Sigmoid colon (tissue), 7 donors: ENCODE data around the gene FRMPD4. TPM values are rescaled to one million over a fixed set of nuclear protein-coding genes. Genes with fewer than 3 reads are reported as not detected.

Source experiments
- DNase-seq: peaks from one replicate; pipeline ENCODE4 v3.0.0-alpha.2; 2019
- H3K27ac ChIP-seq, 4 donors: fragments of 200-600 bp; sonication (generic); one replicate each; pipeline ENCODE4 v1.5.1; 2016 to 2019; ENCODE audit warnings: mild to moderate bottlenecking in 1 of 4
- H3K27me3 ChIP-seq, 3 donors: fragments of 200-600 bp; sonication (generic); one replicate each; pipeline ENCODE4 v1.5.1; 2019; ENCODE audit warnings: mild to moderate bottlenecking in 1 of 3
- H3K36me3 ChIP-seq, 4 donors: fragments of 200-600 bp; sonication (generic); one replicate each; pipeline ENCODE4 v1.5.1; 2016 to 2019
- H3K4me1 ChIP-seq, 4 donors: fragments of 200-600 bp; sonication (generic); one replicate each; pipeline ENCODE4 v1.5.1; 2017 to 2019
- H3K4me3 ChIP-seq, 4 donors: fragments of 200-600 bp; sonication (generic); one replicate each; pipeline ENCODE4 v1.5.1; 2017 to 2019; ENCODE audit warnings: mild to moderate bottlenecking in 2 of 4, moderate library complexity in 1 of 4
- H3K9me3 ChIP-seq, 4 donors: fragments of 200-600 bp in 3 of 4; sonication (generic) in 3 of 4; one replicate each; pipeline versions ENCODE4 v1.5.1 to v1.6.1; 2013 to 2019
- CTCF ChIP-seq, 4 experiments: fragments of 450-650 bp in 3 of 4; fragments of 200-600 bp in 1 of 4; IDR thresholded peaks; one replicate each; pipeline ENCODE4 v1.5.1; 2016 to 2019; ENCODE audit warnings: antibody characterized with exemption in 4 of 4, mild to moderate bottlenecking in 3 of 4, moderate library complexity in 2 of 4
- EP300 ChIP-seq, 4 donors: sonication (generic); formaldehyde crosslinking; IDR thresholded peaks; one replicate each; pipeline ENCODE4 v1.6.1; 2017; ENCODE audit warnings: antibody characterized with exemption in 4 of 4
- POLR2A ChIP-seq, 2 donors: fragments of 450-650 bp; IDR thresholded peaks; one replicate each; pipeline ENCODE4 v1.6.1; 2016; ENCODE audit warnings: antibody characterized with exemption in 2 of 2, mild to moderate bottlenecking in 2 of 2, moderate library complexity in 2 of 2
- POLR2AphosphoS5 ChIP-seq, 4 donors: sonication (generic); formaldehyde crosslinking; IDR thresholded peaks; one replicate each; pipeline ENCODE4 v1.6.1; 2017; ENCODE audit warnings: antibody characterized with exemption in 4 of 4
- WGBS, 2 donors: extraction: QIAGEN DNeasy Blood & Tissue Kit; methylation state at CpG; one replicate each; pipeline ENCODE4 v1.1.7; 2013; 5-methylcytosine and 5-hydroxymethylcytosine counted together
- intact Hi-C: fragments of 100-400 bp; cut with DNase I; formaldehyde crosslinking; loops from one replicate; pipeline ENCODE4 v1.15.1; 2023
- polyA plus RNA-seq, 3 donors: library from polyadenylated mRNA; stranded (reverse); fragments of 200-250 nt; gene quantifications; one replicate each; pipeline ENCODE4 v1.2.3, GENCODE V29; 2013
- total RNA-seq, 4 donors: library from RNA; depleted of rRNA; stranded (reverse); fragments of >200 nt; gene quantifications; one replicate each; pipeline ENCODE4 v1.1.0, GENCODE V29; 2016
- donor health status: healthy with polysubstance abuse.
- donor health status: Bipolar disorder and iron deficiency.
- donor health status: healthy.

FRMPD4 gene
- total and polyA plus RNA-seq, 7 donors: 0.22 to 5.8 (median 2.9) TPM; not detected in 2

- DNase-seq: no peak
- Histone ChIP-seq H3K36me3 (no peaks in the 10 kb centered on the region), H3K4me3 (no peak overlapping the region), H3K27ac (no peak overlapping the region), H3K27me3 (no peaks in the 10 kb centered on the region), H3K9me3 (no peaks in the 10 kb centered on the region), H3K4me1 (no peaks in the 10 kb centered on the region)
- TF ChIP-seq POLR2AphosphoS5 (IDR thresholded peaks at IDR 0.05): no peak
- intact Hi-C loops: no loop called here
- WGBS, 2 donors: 69 to 85% methylated on average over 2 of the region's 2 CpGs
These were observed 615.1 kb downstream of the FRMPD4 start for GRCh38 chrX:12753366-12753765.

GRCh38 chrX:12758291-12758690, 620.0 kb downstream of the FRMPD4 start:
- no peak for DNase-seq
- WGBS, 2 donors: 73 to 84% methylated on average over 3 of the region's 3 CpGs
- no peaks in the 10 kb centered on the region for H3K4me1 ChIP-seq

GRCh38 chrX:12767856-12768255, 629.6 kb downstream of the FRMPD4 start:
- no peak overlapping the region for H3K4me3 ChIP-seq
- no peak overlapping the region for H3K27ac ChIP-seq
- no peaks in the 10 kb centered on the region for H3K4me1 ChIP-seq
- intact Hi-C loops: no loop called here
- DNase-seq: no peak
- H3K9me3 ChIP-seq: no peaks in the 10 kb centered on the region
- TF ChIP-seq POLR2A (IDR thresholded peaks at IDR 0.05) (no peak), CTCF (IDR thresholded peaks at IDR 0.05) (no peak), EP300 (IDR thresholded peaks at IDR 0.05) (no peak), POLR2AphosphoS5 (IDR thresholded peaks at IDR 0.05) (no peak)
- WGBS, 2 donors: 6 to 48% methylated on average over 2 of the region's 2 CpGs
- H3K27me3 ChIP-seq: no peaks in the 10 kb centered on the region
- H3K36me3 ChIP-seq: no peaks in the 10 kb centered on the region

More at GRCh38 chrX:12758291-12758690, 620.0 kb downstream of the FRMPD4 start:
- no peak overlapping the region for H3K4me3 ChIP-seq
- no peaks in the 10 kb centered on the region for H3K27me3 ChIP-seq
- no peaks in the 10 kb centered on the region for H3K9me3 ChIP-seq
- H3K36me3 ChIP-seq: no peaks in the 10 kb centered on the region
- H3K27ac ChIP-seq: no peak overlapping the region
- TF ChIP-seq POLR2AphosphoS5 (IDR thresholded peaks at IDR 0.05) (no peak), POLR2A (IDR thresholded peaks at IDR 0.05) (no peak), CTCF (IDR thresholded peaks at IDR 0.05) (no peak)
- intact Hi-C loops: no loop called here

- H3K27ac ChIP-seq: no peak overlapping the region
- intact Hi-C loops: no loop called here
- TF ChIP-seq CTCF (IDR thresholded peaks at IDR 0.05) (no peak), EP300 (IDR thresholded peaks at IDR 0.05) (no peak), POLR2A (IDR thresholded peaks at IDR 0.05) (no peak), POLR2AphosphoS5 (IDR thresholded peaks at IDR 0.05) (no peak)
- WGBS, 2 donors: 92 to 93% methylated on average over 4 of the region's 4 CpGs
- no peaks in the 10 kb centered on the region for H3K9me3 ChIP-seq
- no peaks in the 10 kb centered on the region for H3K4me1 ChIP-seq
- no peak for DNase-seq
- no peaks in the 10 kb centered on the region for H3K27me3 ChIP-seq
- H3K36me3 ChIP-seq: no peaks in the 10 kb centered on the region
- H3K4me3 ChIP-seq: no peak overlapping the region
These were observed 630.2 kb downstream of the FRMPD4 start for GRCh38 chrX:12768491-12768890.

- Histone ChIP-seq H3K36me3 (no peaks in the 10 kb centered on the region), H3K27ac (no peak overlapping the region), H3K27me3 (no peaks in the 10 kb centered on the region), H3K4me1 (no peaks in the 10 kb centered on the region), H3K4me3 (no peak overlapping the region), H3K9me3 (no peaks in the 10 kb centered on the region)
- WGBS, 2 donors: 24 to 41% methylated on average over 5 of the region's 5 CpGs
- intact Hi-C loops: loop anchor here (5.0 kb wide), 1 partner anchor 688 kb away; no protein-coding TSS in a partner anchor
- no peak for TF ChIP-seq EP300 (IDR thresholded peaks at IDR 0.05)
- peak in 3 of 4 experiments; percentile 21 to 58 (median 22) for TF ChIP-seq CTCF (IDR thresholded peaks at IDR 0.05)
- DNase-seq: no peak
These were observed 632.2 kb downstream of the FRMPD4 start for GRCh38 chrX:12770440-12770839.
